ENCODE measurements around the gene PAPPA2. TPM values are rescaled to one million over a fixed set of nuclear protein-coding genes. Genes with fewer than 3 reads are reported as not detected.

Gene PAPPA2
- total and polyA plus RNA-seq, 7 donors: 0.05 to 1.1 (median 0.06) TPM; not detected in 2

GRCh38 chr1:176601348-176601747, 138.4 kb downstream of the PAPPA2 start:
- WGBS, 3 donors: 80 to 88% (median 84%) methylated on average over 3 of the region's 3 CpGs
- Histone ChIP-seq H3K36me3 (ENCODE audit: insufficient read depth in 1 of 2, low read depth in 1 of 2) (no peaks in the 10 kb centered on the region), H3K4me3 (no peak overlapping the region), H3K4me1 (no peaks in the 10 kb centered on the region), H3K27me3 (ENCODE audit: insufficient read depth in 3 of 3, low read length in 2 of 3) (no peaks in the 10 kb centered on the region), H3K27ac (no peak overlapping the region), H3K9me3 (no peaks in the 10 kb centered on the region)
- DNase-seq (no peak), ATAC-seq (no peak)
- intact Hi-C loops (cut with DNase I): no loop called here
- TF ChIP-seq, protein P1, sequence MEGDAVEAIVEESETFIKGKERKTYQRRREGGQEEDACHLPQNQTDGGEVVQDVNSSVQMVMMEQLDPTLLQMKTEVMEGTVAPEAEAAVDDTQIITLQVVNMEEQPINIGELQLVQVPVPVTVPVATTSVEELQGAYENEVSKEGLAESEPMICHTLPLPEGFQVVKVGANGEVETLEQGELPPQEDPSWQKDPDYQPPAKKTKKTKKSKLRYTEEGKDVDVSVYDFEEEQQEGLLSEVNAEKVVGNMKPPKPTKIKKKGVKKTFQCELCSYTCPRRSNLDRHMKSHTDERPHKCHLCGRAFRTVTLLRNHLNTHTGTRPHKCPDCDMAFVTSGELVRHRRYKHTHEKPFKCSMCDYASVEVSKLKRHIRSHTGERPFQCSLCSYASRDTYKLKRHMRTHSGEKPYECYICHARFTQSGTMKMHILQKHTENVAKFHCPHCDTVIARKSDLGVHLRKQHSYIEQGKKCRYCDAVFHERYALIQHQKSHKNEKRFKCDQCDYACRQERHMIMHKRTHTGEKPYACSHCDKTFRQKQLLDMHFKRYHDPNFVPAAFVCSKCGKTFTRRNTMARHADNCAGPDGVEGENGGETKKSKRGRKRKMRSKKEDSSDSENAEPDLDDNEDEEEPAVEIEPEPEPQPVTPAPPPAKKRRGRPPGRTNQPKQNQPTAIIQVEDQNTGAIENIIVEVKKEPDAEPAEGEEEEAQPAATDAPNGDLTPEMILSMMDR (IDR thresholded peaks at IDR 0.05): no peak

GRCh38 chr1:176602388-176603004, 139.5 kb downstream of the PAPPA2 start:
- no peak for ATAC-seq

DNA sequence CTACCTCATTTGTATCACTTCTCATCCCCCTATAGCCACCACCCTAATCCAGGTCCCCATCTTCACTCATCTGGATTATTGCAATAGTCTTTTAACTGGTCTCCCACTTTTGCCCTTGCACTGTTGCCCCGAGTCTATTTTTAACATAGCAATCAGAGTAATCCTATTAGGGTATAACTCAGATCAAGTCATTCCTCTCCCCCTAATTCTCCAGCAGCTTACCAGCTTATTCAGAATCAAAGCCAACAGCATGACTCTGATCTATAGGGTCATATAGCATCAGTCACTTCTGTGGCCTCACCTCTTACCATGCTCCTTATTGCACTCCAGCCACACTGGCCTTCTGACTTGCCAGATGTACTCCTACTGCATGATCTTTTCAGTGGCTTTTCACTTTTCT, 140.7 kb downstream of the PAPPA2 start:
- intact Hi-C loops (cut with DNase I): no loop called here
- no peak for DNase-seq
- WGBS, 3 donors: 87 to 96% (median 90%) methylated on average over 1 of the region's 1 CpG
- no peak for ATAC-seq
- Histone ChIP-seq H3K27ac (no peak overlapping the region), H3K4me1 (no peaks in the 10 kb centered on the region), H3K36me3 (ENCODE audit: insufficient read depth in 1 of 2, low read depth in 1 of 2) (no peaks in the 10 kb centered on the region), H3K4me3 (no peak overlapping the region), H3K27me3 (ENCODE audit: insufficient read depth in 3 of 3, low read length in 2 of 3) (no peaks in the 10 kb centered on the region), H3K9me3 (no peaks in the 10 kb centered on the region)
- TF ChIP-seq, protein P1 (IDR thresholded peaks at IDR 0.05): no peak

More at GRCh38 chr1:176602388-176603004, 139.5 kb downstream of the PAPPA2 start:
- DNase-seq: no peak
- no peak overlapping the region for H3K4me3 ChIP-seq
- no peak overlapping the region for H3K27ac ChIP-seq
- H3K36me3 ChIP-seq (ENCODE audit: insufficient read depth in 1 of 2, low read depth in 1 of 2): no peaks in the 10 kb centered on the region
- TF ChIP-seq, protein P1 (IDR thresholded peaks at IDR 0.05): no peak
- H3K27me3 ChIP-seq (ENCODE audit: insufficient read depth in 3 of 3, low read length in 2 of 3): no peaks in the 10 kb centered on the region
- no peaks in the 10 kb centered on the region for H3K9me3 ChIP-seq
- H3K4me1 ChIP-seq: no peaks in the 10 kb centered on the region
- intact Hi-C loops (cut with DNase I): no loop called here
- WGBS, 3 donors: 63 to 68% (median 67%) methylated on average over 5 of the region's 5 CpGs

DNA sequence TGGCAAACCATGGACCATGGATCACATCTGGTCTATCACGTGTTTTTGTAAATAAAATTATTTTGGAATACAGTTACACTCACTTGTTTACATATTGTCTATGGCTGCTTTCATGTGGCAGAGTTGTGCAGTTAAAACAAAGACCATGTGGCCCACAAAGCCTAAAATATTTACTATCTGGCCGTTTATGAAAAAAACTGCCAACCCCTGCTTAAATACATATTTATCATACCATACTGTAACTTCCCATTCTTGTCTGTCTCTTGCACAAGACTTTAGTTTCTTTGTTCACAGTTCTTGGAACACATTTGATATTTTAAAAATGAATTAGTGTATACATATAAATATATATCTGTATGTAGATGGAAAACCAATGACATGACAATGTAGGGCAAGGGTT, 141.5 kb downstream of the PAPPA2 start:
- no peaks in the 10 kb centered on the region for H3K27me3 ChIP-seq (ENCODE audit: insufficient read depth in 3 of 3, low read length in 2 of 3)
- TF ChIP-seq, protein P1 (IDR thresholded peaks at IDR 0.05): no peak

DNA sequence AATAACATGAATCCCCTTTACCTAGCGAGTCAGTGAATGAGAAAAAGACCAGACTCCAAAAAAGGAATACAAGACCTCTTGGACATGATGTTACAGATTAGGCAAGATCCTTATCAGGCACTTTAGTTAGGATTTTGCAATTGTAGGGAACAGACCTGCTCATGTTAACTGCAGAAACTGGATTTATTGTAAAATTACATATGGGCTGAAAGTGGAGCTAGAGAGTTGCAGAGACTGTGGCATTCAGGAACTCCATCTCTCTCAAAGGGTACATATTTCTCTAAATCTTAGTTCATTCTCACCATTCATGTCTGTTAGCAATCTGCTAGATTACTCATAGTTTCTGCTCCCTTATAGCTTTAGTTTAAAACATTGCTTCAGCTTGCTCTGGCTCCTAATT, 142.2 kb downstream of the PAPPA2 start:
- TF ChIP-seq, protein P1 (IDR thresholded peaks at IDR 0.05): no peak
- DNase-seq: no peak
- Histone ChIP-seq H3K27ac (no peak overlapping the region), H3K36me3 (ENCODE audit: insufficient read depth in 1 of 2, low read depth in 1 of 2) (no peaks in the 10 kb centered on the region), H3K4me1 (no peaks in the 10 kb centered on the region), H3K27me3 (ENCODE audit: insufficient read depth in 3 of 3, low read length in 2 of 3) (no peaks in the 10 kb centered on the region), H3K4me3 (no peak overlapping the region), H3K9me3 (no peaks in the 10 kb centered on the region)
- ATAC-seq: no peak
- intact Hi-C loops (cut with DNase I): no loop called here
- WGBS, 3 donors: 76 to 85% (median 76%) methylated on average over 1 of the region's 1 CpG

More for the DNA sequence above, 141.5 kb downstream of the PAPPA2 start:
- ATAC-seq (no peak), DNase-seq (no peak)
- H3K4me1 ChIP-seq: no peaks in the 10 kb centered on the region
- no peaks in the 10 kb centered on the region for H3K36me3 ChIP-seq (ENCODE audit: insufficient read depth in 1 of 2, low read depth in 1 of 2)
- intact Hi-C loops (cut with DNase I): no loop called here
- H3K9me3 ChIP-seq: no peaks in the 10 kb centered on the region
- no peak overlapping the region for H3K4me3 ChIP-seq
- no peak overlapping the region for H3K27ac ChIP-seq
- 60 to 69% (median 63%) methylated on average over 2 of the region's 2 CpGs for WGBS, 3 donors
